GM21717 (cell line): ENCODE data around the gene TERB1.

Experiments used
- ATAC-seq: cut with Tn5 transposase; IDR thresholded peaks from one replicate; pipeline ENCODE4 v1.9.1; 2021; ENCODE audit warnings: mild to moderate bottlenecking, moderate library complexity; ENCODE audit not compliant: unreplicated experiment

The TERB1 gene, protein sequence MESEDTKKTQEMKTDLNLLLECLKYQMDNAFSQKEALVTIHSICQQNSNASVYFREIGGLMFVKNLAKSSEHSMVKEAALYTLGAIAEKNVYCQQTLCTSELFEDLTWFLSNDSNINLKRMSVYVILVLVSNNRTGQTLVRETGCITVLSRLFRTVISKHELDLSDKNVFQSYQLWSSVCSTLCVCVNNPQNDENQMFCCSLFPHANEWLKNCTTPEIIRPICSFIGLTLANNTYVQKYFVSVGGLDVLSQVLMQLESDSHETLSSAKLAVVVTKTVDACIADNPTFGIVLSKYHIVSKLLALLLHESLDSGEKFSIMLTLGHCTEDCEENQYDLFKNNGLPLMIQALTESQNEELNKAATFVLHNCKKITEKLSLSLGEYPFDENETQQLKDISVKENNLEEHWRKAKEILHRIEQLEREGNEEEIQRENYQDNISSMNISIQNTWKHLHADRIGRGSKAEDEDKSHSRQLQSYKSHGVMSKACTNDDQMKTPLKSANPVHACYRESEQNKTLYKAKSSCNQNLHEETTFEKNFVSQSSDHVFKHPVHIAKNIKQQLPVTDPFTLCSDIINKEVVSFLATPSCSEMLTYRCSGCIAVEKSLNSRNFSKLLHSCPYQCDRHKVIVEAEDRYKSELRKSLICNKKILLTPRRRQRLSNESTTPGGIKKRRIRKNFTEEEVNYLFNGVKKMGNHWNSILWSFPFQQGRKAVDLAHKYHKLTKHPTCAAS

DNA sequence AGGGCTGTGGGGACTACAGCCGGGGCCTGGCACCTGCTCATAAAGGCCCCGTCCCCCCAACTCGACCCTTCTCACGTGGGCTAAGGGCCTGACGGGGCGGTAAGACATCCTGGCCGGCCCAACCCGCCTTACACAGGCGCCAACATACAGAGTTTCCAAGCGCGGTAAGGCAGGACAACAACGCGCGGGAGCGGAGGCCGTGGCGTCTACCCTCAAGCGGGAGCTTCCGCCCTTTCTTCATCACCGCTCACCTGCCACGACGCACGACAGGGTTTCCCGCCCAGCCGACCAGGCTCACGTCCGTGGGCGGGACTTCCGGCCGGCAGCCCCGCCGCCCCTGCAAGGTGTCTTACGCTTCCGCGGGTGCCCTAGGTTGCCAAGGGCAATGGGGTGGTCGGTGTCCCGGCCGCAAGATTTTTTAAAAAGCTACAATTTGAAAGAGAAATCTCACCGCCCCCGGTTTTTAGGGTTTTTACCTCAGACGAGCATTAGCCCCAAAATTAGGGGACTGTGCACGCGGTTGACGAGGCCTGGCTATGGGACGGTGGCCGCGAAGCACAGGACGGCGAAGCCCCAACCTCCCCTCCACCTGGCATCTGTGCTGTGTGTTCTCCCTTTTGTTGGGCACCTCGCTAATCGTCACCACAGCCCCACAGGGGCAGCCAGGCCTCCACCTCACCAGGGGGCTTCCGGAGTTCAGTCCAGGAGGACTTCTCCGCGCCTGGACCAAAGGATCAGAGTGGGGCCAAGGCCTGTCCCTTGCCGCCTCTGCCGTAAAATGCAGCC is at the start of gene TERB1:
Gene TERB1 (minus strand): TSS at position 265 of the 786 bp plus-strand sequence. CDS start 4,786 bp downstream, outside the sequence.
- no peak for ATAC-seq

DNA sequence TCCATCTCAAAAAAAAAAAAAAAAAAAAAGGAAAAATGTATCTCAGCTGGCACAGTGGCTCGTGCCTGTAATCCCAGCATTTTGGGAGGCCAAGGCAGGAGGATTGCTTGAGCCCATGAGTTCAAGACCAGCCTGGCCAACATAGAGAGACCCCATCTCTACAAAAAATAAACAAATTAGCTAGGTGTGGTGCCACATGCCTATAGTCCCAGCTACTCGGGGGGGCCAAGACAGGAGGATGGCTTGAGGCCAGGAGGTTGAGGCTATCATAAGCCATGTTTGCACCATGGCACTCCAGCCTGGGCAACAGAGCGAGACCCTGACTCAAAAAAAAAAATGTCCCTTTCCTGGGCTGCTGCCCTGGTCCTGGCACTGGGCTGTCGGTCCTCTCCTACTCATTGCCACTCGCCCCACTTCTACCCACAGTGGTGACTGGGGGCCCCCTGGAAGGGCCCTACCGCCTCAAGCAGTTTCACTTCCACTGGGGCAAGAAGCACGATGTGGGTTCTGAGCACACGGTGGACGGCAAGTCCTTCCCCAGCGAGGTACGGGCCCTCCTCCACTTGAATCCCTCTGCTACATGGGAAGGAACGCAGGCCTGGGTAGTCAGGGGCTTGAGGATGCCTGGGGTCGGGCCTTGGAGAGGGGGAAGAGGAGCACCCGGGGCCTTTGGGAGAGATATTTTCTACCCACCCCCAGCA is 48.9 kb upstream of the TERB1 start:
- no peak for ATAC-seq

DNA sequence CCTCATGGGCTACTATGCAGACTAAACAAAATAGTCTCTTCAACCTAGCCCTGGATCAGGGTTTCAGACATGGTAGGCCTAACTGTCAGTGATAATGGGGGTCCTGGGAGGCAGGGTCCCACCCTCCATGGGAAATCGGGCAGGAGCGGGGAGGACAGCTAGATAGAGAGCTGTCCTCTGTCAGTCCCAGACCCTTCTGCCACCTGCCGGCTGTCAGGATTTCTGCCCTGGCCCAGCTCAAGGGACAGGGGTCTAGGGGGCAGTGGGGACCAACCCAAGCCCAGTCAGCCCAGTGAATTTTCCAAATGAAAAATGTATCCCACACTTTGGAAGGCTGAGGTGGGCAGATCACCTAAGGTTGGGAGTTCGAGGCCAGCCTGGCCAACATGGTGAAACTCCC is 48.2 kb upstream of the TERB1 start:
- no peak for ATAC-seq

DNA sequence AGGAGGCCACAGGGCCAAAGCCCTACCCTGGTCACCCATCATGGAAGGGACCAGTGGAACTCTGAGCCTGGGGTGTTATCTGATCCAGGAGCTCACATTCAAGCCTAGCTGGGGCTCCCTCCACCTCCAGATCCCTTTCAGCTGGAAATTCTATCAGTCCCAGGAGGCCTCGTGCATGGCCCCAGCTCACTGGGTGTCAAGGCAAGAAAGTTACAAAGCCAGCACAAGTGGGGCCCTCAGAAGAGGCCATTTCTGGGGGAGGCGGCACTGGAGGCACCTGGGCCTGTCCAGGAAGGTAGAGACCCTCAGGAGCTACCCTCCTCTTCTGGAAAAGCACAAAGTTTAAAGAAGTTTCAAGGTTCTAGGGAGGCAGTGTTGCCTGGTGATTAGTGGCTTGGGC is 47.6 kb upstream of the TERB1 start:
- no peak for ATAC-seq

DNA sequence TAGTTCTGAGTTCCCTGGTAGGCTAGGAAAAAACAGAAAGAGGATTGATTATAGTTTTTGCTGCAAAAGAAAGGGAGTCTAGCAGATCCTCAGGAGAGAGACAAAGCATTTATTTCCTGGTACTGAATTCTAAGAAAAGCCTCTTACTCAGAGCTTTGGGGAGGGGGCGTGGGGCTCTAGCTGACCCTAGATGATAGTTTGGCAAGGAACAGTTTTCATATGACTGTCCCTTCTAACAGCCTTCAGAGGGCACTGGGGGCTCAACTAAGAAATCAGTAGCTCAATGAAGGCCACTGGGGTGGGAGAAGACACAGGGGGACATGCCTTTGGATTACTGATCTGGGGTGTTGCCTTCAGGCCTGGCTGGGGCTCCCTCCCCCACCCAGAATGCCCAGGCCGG is 46.8 kb upstream of the TERB1 start:
- no peak for ATAC-seq

DNA sequence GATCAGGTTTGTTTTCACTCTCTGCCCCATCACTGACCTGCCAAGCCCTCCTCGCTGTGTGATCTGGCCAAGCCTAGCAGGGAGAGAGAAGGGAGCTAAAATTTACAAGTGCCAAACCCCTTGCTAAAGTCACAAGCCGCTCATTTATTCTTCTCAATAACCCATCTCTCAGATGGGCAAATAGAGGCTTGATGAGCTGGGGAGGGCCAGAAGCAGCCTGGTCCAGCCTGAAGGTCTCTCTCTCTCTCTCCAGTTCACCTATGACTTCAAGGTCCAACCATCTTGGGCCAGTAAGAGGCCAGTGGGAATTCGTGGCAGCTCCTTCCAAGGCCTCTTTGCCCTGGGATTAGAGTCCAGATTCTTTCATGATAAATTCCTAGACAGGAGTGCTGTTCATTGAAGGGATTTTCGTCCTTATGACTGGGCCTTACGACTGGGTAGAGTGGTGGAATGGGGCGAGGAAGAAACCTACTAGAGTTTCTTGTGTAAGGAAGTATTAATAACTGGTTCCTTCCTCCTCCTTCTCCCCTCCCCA is 46.2 kb upstream of the TERB1 start:
- no peak for ATAC-seq

DNA sequence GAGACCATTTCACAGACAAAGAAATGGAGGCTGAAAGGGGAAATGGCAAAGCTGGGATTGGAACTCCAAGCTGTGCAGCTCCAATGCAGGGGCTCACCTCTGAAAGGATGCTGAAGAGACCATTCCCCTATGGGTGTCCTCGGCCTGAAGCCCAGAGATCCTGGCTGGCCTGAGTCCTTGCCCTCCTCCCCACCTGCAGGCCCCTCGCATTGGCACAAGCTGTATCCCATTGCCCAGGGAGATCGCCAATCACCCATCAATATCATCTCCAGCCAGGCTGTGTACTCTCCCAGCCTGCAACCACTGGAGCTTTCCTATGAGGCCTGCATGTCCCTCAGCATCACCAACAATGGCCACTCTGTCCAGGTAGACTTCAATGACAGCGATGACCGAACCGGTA is 45.4 kb upstream of the TERB1 start:
- ATAC-seq = no peak

DNA sequence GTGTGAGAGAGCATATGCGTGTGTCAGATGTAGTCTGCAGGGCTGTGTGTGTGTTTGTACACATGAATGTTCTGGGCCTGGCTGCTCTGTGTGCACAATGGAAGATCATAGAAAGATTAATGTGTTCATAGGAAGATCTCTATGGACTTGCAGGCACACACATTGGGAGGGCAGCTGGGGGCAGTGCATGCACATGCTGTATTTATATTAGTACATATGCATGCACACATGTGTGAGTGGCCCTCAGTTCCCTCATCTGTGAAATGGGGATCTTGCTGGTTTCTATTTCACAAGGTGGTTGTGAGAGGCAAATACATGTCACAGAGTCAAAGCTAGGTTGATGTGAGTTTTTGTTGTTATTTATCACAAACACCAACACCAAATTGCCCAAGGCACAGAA is 44.9 kb upstream of the TERB1 start:
- ATAC-seq = no peak

DNA sequence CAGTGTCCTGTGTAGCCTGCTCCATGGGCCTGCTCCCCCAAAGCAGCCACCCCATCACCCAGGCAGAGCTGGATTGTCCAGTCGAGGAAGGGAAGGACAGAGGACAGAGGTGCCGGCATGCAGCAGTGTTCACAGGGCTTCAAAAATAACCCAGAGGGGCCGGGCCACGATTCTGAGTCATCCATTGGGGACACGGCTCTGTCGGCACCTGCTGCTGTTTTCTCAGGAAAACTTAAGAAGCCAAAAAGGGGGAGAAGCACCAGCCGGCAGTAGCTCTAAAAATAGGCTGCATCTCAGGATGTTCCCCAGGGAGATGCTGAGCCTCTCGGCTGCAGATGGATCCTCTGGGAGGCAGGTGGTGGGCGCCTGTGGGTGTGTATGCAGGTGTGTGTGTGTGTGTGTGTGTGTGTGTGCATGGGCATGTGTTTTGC is 44.4 kb upstream of the TERB1 start:
- ATAC-seq = no peak

DNA sequence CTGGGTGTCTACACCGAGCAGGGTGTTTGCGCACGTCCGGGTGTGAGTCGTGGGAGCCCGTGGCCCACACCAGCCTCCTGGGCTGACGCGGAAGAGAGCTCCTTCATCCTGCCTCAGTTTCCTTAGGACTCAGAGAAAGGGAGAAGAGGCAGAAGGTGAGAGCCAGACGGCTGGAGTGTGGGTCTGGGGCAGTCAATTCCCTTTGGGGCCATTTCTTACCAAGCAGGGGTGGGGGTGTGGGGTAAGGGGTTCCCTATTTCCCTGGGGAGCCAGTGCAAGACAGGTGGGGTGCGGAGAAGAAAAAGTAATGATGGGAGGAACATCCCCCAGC is 43.7 kb upstream of the TERB1 start:
- ATAC-seq = no peak

DNA sequence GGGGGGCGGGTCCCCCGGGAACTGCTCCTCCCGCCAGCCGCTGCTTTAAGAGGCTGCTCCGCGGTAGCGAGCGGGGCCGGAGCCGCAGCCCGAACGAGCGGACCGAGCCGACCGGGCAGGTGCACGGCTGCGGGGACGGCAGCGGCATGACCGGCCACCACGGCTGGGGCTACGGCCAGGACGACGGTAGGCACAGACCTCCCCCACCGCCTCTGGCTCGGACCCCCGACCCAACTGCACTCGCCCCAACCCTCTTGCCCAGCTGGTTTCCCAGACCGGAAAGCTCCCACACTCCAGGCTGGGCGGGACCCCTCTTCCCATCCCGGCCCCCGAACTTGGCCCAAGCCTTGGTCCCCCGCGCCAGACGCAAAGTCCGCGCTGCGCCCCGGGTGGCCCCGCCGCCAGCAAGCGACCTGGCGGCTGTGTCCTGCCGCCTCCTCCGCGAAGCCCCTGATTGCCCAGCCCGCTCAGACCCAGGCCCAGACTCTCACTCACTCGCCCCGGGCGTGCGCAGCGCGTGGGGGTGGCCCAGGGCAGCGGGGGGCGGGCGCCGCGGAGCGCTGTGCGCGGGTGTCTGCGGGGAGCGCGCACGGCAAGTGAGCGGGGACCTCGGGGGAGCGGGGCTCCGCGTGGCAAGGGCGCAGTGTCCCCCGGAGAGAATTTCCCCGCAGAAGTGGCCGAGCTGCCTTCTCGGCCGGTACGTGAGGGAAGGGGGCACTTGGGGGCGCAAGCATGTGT is 43.1 kb upstream of the TERB1 start, which contains the start of gene CA7:
Gene CA7 (plus strand): TSS at position 73 of the 738 bp plus-strand sequence. CDS start 74 bp downstream, at position 147.
- no peak for ATAC-seq

DNA sequence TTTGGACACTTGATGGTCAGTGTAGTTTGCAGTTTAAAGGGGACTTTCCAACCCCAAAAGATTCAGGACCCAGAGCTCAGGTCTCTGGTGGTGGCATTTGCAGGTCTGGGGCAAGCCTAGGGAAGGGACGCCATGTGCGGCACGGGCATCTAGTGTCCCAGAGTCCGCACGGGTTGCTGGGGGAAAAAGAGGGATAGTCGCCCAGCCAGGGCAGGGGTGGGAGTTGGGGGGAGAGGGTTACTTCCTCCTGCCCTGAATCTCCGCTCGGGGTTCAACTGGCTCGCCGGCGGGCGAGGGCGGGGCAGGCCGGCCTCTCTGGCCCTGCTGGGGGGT is 42.6 kb upstream of the TERB1 start:
- no peak for ATAC-seq

DNA sequence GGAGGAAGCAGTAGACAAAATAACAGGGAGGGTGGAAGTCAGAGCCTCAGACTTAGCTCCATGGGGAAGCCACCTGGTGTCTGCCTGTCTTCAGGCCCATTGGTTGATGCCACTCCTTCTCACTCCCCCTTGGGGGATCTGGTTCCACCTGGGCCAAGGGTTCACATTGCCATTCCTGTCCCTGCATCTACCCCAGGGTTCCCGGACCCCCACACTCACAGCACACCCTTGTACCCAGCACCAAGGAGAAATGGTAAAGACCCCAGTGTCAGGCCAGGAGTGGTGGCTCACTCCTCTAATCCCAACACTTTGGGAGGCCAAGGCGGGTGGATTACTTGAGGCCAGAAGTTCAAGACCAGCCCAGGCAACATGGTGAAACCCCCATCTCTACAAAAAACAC is 41.8 kb upstream of the TERB1 start:
- ATAC-seq = no peak

DNA sequence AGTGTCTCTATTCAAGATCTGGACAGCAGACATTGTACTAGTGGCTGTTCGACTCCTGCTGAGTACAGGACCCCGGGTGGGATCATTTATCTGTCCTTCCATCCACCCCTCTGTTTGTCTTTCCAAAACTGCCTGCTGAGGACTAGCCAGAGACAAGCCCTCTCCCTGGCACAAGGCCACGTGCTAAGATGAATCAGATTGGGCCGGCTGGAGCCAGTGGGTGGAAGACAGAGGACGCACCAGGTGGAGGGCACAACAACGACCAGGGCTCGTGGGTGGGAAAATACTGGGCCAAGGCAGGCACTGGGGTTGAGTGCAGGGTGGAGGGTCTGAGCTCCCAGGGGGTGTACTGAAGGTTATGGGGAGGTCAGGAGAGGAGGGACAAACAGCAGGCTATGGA is 41.4 kb upstream of the TERB1 start:
- no peak for ATAC-seq

DNA sequence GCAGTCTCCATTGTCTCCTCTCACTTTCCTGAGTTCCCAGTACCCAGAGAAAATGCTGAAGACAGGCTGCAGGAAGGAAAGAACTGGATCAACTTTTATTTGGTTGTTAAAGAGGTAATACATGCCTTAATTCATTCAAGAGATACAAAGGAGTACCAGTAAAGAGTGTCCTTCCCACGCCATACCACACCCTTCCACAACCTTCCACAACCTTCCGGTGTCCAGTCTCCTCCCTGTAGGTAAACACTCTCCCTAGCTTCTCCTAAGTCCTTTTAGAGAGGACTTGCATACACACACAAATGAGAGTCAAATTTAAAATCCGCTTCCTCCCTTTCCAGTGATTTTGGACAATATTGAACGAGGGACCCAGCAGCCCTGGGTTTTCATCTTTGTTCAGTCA is 40.0 kb upstream of the TERB1 start:
- ATAC-seq = no peak

DNA sequence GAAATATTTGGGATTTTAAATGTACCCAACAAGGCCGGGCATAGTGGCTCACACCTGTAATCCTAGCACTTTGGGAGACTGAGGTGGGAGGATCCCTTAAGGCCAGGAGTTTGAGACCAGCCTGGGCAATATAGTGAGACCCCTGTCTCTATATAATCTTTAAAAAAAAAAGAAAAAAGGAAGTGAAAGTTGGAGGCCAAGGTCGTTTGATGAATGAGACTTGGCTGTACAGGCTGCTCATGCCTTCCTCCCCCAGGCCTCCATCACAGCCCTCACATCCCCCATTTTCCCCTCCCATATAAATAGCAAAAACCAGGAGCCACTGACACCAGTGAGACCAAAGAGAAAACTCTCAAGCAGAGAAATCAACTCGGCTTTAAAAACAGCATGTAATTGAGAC is 39.5 kb upstream of the TERB1 start:
- ATAC-seq = no peak

DNA sequence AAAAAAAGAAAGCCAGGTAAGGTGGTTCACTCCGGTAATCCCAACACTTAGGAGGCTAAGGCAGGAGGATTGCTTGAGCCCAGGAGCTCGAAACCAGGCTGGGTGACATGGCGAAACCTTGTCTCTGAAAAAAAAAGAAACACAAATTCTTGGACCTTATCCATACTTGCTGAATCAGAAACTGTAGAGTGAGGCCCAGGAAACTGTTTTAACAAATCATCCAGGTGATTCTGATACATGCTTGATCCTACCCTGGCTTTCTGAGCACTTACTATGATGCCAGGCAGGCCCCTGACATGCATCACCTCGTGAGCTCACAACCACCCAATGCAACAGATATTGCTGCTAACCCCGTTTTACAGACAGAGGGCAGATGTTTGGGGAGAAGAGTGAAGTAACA is 33.4 kb upstream of the TERB1 start:
- no peak for ATAC-seq

DNA sequence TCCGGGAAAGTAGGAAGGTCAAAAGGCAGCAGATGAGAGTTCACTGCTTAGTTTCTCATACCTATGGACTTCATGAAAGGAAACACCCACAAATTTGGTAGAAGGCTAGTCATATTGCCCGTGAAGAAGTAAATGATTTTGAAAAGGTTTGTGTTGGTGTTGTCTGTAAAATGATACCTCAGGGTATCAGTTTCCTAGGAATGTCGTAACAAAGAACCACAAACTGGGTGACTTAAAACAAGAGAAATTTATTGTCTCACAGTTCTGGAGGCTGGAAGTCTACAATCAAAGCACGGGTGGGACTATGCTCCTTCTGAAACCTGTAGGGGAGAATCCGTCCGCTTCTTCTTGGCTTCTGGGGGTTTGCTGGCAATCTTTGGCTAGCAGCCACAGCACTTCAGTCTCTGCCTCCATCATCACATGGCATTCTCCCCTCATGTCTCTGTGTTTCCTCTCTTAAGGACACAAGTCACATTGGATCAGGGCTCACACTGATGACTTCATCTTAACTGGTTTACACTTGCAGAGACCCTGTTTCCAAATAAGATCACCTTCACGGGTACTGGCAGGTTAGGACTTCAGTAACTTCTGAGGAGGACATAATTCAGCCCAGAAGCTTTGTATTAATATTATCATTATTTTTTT is 31.4 kb upstream of the TERB1 start:
- ATAC-seq = no peak

DNA sequence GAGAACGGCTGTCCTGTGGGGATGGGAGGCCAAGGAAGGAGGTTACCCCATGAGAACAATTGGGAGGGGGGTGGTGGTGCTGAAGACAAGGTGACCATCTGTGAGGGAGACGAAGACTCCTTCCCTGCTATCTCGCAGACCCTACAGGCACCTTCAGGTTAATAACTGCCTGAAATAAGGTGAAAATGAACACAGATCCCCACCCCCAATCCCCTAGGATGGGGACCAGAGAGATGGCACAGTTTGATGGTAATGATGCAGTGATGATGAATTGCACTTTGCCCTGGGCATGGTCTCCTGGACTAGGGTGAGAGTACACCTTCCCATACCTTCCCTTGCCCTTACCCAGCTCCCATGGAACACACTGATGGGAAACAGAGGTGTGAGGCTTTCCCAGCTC is 30.8 kb upstream of the TERB1 start:
- ATAC-seq = no peak
